ENCODE data around the gene PLEKHS1.
"Not testable (repeated sequence)": the region's sequence is repeated elsewhere in the genome, so short reads cannot be mapped to it uniquely, and the experiment has no call there.

The PLEKHS1 gene

DNA sequence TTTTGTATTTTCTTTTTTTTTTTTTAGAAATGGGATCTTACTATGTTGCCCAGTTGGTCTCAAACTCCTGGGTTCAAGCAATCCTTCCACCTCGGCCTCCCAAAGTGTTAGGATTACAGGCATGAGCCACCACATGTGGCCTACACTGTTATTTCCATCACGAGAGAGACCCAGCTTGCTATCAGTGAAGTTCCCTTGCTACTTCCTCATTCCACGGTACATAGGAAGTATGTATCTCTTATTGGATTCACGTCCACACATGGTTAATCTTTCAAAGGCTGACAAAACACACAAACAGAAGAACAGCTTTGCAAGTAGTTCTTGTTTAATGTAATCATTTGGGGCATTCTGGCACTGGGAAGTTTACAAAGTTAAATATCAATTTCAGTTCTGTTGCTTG, 51.5 kb downstream of the PLEKHS1 start:
- DNase-seq: no peak

DNA sequence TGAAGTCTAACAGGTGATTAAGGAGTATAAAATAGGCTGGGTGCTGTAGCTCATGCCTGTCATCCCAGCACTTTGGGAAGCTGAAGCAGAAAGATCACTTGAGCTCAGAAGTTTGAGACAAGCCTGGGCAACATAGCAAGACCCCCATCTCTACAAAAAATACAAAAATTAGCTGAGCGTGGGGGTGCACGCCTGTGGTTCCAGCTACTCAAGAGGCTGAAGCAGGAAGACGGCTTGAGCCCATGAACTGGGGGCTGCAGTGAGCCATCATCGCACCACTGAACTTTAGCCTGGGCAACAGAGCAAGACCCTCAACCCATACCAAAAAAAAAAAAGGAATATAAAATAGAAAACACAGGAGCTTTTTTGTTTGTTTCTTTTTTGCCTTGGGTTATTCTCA, 55.0 kb downstream of the PLEKHS1 start:
- no peak for DNase-seq

DNA sequence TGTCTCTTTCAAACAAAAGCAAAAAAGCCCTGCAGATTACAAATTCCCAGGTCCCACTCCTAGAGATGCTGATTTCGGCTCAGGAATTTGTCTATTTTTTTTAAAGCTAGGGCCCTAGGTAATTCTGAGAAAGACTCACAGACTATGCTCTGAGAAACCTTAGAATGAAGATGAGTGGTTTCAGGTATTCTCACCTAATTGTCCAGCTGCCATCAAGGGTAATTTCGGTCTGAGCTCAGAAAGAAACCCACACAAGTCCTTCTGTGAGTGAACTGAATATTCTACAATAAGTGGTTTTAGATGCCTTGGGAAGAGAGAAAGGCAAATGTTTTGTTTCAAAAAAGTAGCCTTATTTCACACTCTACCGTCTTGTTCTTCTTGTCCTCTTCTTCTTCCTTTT, 56.7 kb downstream of the PLEKHS1 start:
- DNase-seq: no peak

DNA sequence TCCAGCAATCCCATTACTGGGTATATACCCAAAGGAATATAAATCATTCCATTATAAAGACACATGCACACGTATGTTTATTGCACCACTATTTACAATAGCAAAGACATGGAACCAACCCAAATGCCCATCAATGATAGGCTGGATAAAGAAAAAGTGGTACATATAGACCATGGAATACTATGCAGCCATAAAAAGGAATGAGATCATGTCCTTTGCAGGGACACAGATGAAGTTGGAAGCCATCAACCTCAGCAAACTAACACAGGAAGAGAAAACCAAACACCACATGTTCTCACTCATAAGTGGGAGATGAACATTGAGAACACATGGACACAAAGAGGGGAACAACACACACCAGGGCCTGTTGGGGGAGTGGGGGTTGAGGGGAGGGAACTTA, 63.2 kb downstream of the PLEKHS1 start:
- DNase-seq: not testable (repeated sequence)

DNA sequence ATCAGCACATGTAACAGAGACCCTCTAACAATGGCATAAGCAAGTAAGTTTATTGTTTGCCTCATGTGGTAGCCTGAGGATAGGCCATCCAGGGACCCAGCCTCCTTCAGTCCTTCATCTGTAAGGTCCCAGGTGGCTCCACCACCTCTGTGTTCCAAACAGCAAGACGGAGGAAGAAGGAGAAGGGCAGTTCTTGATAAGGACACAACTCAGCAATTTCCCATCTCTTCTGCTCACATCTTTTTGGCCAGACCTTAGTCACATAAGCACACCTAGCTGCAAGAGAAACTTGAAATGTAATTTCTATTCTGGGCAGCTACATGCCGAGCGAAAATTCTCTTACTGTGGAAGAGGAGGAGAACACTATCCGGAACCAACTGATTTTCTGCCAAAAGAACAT, 68.5 kb downstream of the PLEKHS1 start:
- DNase-seq: no peak

DNA sequence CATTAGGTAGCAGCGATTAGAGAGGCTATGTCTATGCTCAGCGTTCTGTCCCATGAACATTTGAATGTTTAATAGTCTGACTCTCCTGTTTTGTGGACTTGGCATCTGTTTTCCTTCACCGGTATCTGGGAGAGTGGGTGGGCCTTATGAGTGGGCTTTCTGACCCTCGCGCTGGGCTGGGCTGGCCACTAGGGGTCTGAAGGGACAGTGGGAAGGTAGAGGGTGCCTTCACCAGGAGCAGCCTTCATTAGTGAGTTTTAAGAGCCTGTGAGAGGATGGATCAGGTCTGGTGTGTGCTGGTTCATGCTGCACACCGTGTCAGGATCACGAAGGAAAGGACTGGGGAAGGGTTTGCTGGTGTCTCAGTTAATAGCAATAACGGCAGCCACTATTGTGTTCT, 69.0 kb downstream of the PLEKHS1 start:
- no peak for DNase-seq

DNA sequence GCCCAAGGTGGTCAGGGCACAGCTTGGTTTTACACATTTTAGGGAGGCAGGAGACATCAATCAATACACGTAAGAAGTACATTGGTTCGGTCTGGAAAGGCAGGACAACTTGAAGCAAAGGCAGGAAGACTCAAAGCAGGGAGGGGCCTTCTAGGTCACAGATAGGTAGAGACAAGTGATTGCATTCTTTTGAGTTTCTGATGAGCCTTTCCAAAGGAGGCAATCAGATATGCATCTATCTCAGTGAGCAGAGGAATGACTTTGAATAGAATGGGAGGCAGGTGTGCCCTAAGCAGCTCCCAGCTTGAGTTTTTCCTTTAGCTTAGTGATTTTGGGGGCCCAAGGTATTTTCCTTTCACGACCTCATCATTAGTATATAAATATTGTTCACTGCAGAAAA, 69.8 kb downstream of the PLEKHS1 start:
- DNase-seq: not testable (repeated sequence)

DNA sequence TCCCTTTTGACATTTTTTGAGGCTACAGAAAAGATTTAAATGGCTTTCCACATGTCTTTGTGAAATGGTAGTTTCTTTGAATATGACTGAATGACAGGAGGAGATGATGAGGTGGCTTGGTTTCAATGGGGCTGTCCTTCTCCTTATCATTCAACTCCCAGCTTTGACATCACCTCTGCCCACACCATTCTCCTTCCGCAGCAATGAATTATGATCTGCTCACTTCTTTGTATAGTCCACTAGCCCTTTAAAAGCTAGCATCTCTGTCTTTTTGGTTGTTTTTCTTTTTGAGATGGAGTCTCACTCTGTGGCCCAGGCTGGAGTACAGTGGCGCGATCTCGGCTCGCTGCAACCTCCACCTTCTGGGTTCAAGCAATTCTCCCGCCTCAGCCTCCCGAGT, 70.7 kb downstream of the PLEKHS1 start:
- no peak for DNase-seq

DNA sequence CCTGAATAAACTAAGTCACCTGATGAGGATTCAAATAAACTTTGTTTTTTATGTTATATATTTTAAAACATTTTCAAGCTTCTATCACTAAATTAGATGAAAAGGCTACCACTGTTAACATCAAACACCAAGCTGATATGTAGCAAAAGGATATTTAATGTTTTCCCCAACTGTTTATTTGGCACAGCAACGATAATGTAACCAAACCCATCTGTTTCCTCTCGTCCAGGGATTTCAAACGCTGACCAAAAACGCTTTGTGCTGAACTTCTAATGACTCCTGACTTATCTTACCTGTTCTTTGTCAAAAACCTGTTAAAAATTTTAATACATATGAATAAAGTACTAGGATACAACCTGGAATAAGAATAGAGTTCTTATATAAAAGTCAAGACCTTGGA, 71.9 kb downstream of the PLEKHS1 start:
- no peak for DNase-seq

DNA sequence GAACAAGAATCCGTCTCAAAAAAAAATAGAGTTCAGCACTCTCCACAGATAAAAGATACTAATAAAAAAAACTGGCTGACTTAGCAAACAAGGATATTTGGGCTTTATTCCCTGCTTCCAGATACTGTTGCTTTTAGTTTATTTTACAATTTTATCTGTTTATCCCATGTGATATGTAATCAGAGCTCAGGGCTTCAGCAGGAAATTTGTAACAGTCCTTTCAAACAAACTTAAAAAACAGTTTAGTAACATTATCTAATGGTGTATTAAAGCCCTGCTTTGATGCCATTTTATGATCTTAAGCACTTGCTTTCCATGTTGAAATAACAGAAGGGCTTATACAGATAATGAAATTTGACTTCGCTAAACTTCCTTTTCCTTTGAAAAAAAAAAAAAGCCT, 74.3 kb downstream of the PLEKHS1 start:
- no peak for DNase-seq

DNA sequence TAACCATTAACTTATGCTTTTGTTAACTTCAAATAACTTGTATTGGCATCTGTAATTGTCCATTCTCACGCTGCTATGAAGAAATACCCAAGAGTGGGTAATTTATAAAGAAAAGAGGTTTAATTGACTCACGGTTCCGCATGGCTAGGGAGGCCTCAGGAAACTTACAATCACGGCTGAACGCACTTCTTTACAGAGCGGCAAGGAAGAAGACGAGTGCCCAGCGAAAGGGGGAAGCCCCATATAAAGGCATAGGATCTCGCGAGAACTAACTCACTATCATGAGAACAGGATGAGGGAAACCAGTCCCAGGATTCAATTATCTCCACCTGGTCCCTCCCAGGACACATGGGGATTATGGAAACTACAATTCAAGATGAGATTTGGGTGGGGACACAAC, 77.1 kb downstream of the PLEKHS1 start:
- DNase-seq: not testable (repeated sequence)

All from stimulated activated CD4-positive, alpha-beta T cell treated with anti-CD3 and anti-CD28 coated beads, Interleukin-2, amount 100 ng/mL, for 48 hours (primary cell).